ENCODE data around the gene FIGN.

The FIGN gene

DNA sequence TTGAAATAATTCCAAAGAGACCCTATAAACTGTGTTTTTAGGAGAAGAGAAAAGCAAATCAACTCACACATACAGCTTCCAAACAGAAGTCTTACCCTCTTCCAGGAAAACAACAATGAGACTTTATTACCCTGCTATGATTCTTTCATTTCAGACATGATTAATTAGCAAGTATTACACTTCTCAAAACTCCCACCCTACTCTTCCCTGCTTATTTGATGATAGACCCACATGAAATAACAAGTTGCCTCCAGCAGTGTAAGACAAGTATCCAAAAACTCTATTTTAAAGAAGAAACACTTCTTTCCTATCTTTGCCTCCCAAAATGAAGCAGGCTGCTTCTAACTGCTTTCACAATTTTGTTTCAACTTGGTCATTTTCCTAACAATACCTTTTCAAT, 4.1 kb downstream of the FIGN start:
- no peak overlapping the region for H3K4me3 ChIP-seq (ENCODE audit: low read depth in 1 of 2, low read length in 2 of 2)
- H3K9ac ChIP-seq (ENCODE audit: low read depth, low read length): no peak overlapping the region
- no peak overlapping the region for H3K4me2 ChIP-seq (ENCODE audit: insufficient read depth, low read length)

GRCh38 chr2:163730556-163730955, 5.3 kb downstream of the FIGN start:
- no peak overlapping the region for H3K27ac ChIP-seq (ENCODE audit: low read length)
- H3K27me3 ChIP-seq (ENCODE audit: insufficient read depth, low read length, poor library complexity): no peaks in the 10 kb centered on the region
- H3K4me2 ChIP-seq (ENCODE audit: insufficient read depth, low read length): no peak overlapping the region
- no peaks in the 10 kb centered on the region for H3K79me2 ChIP-seq (ENCODE audit: insufficient read depth, low read length)
- ATAC-seq (ENCODE audit: insufficient read depth, low read depth): no peak
- no peaks in the 10 kb centered on the region for H4K20me1 ChIP-seq (ENCODE audit: insufficient read depth, low read length)
- TF ChIP-seq, protein P1, sequence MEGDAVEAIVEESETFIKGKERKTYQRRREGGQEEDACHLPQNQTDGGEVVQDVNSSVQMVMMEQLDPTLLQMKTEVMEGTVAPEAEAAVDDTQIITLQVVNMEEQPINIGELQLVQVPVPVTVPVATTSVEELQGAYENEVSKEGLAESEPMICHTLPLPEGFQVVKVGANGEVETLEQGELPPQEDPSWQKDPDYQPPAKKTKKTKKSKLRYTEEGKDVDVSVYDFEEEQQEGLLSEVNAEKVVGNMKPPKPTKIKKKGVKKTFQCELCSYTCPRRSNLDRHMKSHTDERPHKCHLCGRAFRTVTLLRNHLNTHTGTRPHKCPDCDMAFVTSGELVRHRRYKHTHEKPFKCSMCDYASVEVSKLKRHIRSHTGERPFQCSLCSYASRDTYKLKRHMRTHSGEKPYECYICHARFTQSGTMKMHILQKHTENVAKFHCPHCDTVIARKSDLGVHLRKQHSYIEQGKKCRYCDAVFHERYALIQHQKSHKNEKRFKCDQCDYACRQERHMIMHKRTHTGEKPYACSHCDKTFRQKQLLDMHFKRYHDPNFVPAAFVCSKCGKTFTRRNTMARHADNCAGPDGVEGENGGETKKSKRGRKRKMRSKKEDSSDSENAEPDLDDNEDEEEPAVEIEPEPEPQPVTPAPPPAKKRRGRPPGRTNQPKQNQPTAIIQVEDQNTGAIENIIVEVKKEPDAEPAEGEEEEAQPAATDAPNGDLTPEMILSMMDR (IDR thresholded peaks at IDR 0.05; ENCODE audit: borderline replicate concordance, extremely low read depth, low read length, poor library complexity, severe bottlenecking): no peak
- TF ChIP-seq EZH2 (IDR thresholded peaks at IDR 0.05; ENCODE audit: borderline replicate concordance, low read depth, low read length, severe bottlenecking): no peak
- no peaks in the 10 kb centered on the region for H3K4me1 ChIP-seq (ENCODE audit: insufficient read depth, low read length)
- H3K9me3 ChIP-seq (ENCODE audit: insufficient read depth, low read length, severe bottlenecking): no peaks in the 10 kb centered on the region
- no peak overlapping the region for H2AFZ ChIP-seq (ENCODE audit: low read depth, low read length)
- H3K9ac ChIP-seq (ENCODE audit: low read depth, low read length): no peak overlapping the region
- no peak for DNase-seq
- no peak overlapping the region for H3K4me3 ChIP-seq (ENCODE audit: low read depth in 1 of 2, low read length in 2 of 2)
- no peaks in the 10 kb centered on the region for H3K36me3 ChIP-seq (ENCODE audit: insufficient read depth, low read length)

More for the DNA sequence above, 4.1 kb downstream of the FIGN start:
- Histone ChIP-seq H2AFZ (ENCODE audit: low read depth, low read length) (no peak overlapping the region), H3K4me1 (ENCODE audit: insufficient read depth, low read length) (no peaks in the 10 kb centered on the region), H3K79me2 (ENCODE audit: insufficient read depth, low read length) (no peaks in the 10 kb centered on the region), H4K20me1 (ENCODE audit: insufficient read depth, low read length) (no peaks in the 10 kb centered on the region), H3K27me3 (ENCODE audit: insufficient read depth, low read length, poor library complexity) (no peaks in the 10 kb centered on the region), H3K9me3 (ENCODE audit: insufficient read depth, low read length, severe bottlenecking) (no peaks in the 10 kb centered on the region), H3K36me3 (ENCODE audit: insufficient read depth, low read length) (no peaks in the 10 kb centered on the region), H3K27ac (ENCODE audit: low read length) (no peak overlapping the region)
- DNase-seq (no peak), ATAC-seq (ENCODE audit: insufficient read depth, low read depth) (no peak)
- TF ChIP-seq, protein P1 (IDR thresholded peaks at IDR 0.05; ENCODE audit: borderline replicate concordance, extremely low read depth, low read length, poor library complexity, severe bottlenecking): no peak

- no peaks in the 10 kb centered on the region for H4K20me1 ChIP-seq (ENCODE audit: insufficient read depth, low read length)
- H3K4me3 ChIP-seq (ENCODE audit: low read depth in 1 of 2, low read length in 2 of 2): no peak overlapping the region
- no peaks in the 10 kb centered on the region for H3K9me3 ChIP-seq (ENCODE audit: insufficient read depth, low read length, severe bottlenecking)
- no peak overlapping the region for H2AFZ ChIP-seq (ENCODE audit: low read depth, low read length)
- H3K27me3 ChIP-seq (ENCODE audit: insufficient read depth, low read length, poor library complexity): no peaks in the 10 kb centered on the region
- H3K36me3 ChIP-seq (ENCODE audit: insufficient read depth, low read length): no peaks in the 10 kb centered on the region
- no peak overlapping the region for H3K27ac ChIP-seq (ENCODE audit: low read length)
- H3K4me1 ChIP-seq (ENCODE audit: insufficient read depth, low read length): no peaks in the 10 kb centered on the region
- no peak for TF ChIP-seq EZH2 (IDR thresholded peaks at IDR 0.05; ENCODE audit: borderline replicate concordance, low read depth, low read length, severe bottlenecking)
- TF ChIP-seq, protein P1 (IDR thresholded peaks at IDR 0.05; ENCODE audit: borderline replicate concordance, extremely low read depth, low read length, poor library complexity, severe bottlenecking): no peak
- H3K9ac ChIP-seq (ENCODE audit: low read depth, low read length): no peak overlapping the region
- H3K79me2 ChIP-seq (ENCODE audit: insufficient read depth, low read length): no peaks in the 10 kb centered on the region
- no peak for DNase-seq
- no peak overlapping the region for H3K4me2 ChIP-seq (ENCODE audit: insufficient read depth, low read length)
- ATAC-seq (ENCODE audit: insufficient read depth, low read depth): no peak
Measured at GRCh38 chr2:163729636-163730273, 6.1 kb downstream of the FIGN start.

GRCh38 chr2:163723881-163724280, 11.9 kb downstream of the FIGN start:
- DNase-seq: no peak
- no peaks in the 10 kb centered on the region for H4K20me1 ChIP-seq (ENCODE audit: insufficient read depth, low read length)
- ATAC-seq (ENCODE audit: insufficient read depth, low read depth): no peak
- no peaks in the 10 kb centered on the region for H3K4me1 ChIP-seq (ENCODE audit: insufficient read depth, low read length)
- no peak overlapping the region for H3K27ac ChIP-seq (ENCODE audit: low read length)
- H3K4me3 ChIP-seq (ENCODE audit: low read depth in 1 of 2, low read length in 2 of 2): no peak overlapping the region
- no peaks in the 10 kb centered on the region for H3K27me3 ChIP-seq (ENCODE audit: insufficient read depth, low read length, poor library complexity)
- no peaks in the 10 kb centered on the region for H3K79me2 ChIP-seq (ENCODE audit: insufficient read depth, low read length)
- no peaks in the 10 kb centered on the region for H3K9me3 ChIP-seq (ENCODE audit: insufficient read depth, low read length, severe bottlenecking)
- H3K4me2 ChIP-seq (ENCODE audit: insufficient read depth, low read length): no peak overlapping the region
- H3K9ac ChIP-seq (ENCODE audit: low read depth, low read length): no peak overlapping the region
- no peak overlapping the region for H2AFZ ChIP-seq (ENCODE audit: low read depth, low read length)
- H3K36me3 ChIP-seq (ENCODE audit: insufficient read depth, low read length): no peaks in the 10 kb centered on the region
- no peak for TF ChIP-seq EZH2 (IDR thresholded peaks at IDR 0.05; ENCODE audit: borderline replicate concordance, low read depth, low read length, severe bottlenecking)
- TF ChIP-seq, protein P1 (IDR thresholded peaks at IDR 0.05; ENCODE audit: borderline replicate concordance, extremely low read depth, low read length, poor library complexity, severe bottlenecking): no peak

All from DND-41 (cell line).